ENCODE measurements around the gene AP1M2.

- TF ChIP-seq POLR2A (IDR thresholded peaks at IDR 0.05) (no peak), CTCF (IDR thresholded peaks at IDR 0.05) (no peak)
Observed at GRCh38 chr19:10625762-10626138, 38.6 kb upstream of the AP1M2 start.

All from esophagus squamous epithelium (tissue), 4 donors.